Measurements from ENCODE around the gene SCN4B. TPM values are rescaled to one million over a fixed set of nuclear protein-coding genes. Genes with fewer than 3 reads are reported as not detected.

SCN4B gene
- total and polyA plus RNA-seq, 4 donors, result 0.05 to 0.67 (median 0.42) TPM; not detected in 1

DNA sequence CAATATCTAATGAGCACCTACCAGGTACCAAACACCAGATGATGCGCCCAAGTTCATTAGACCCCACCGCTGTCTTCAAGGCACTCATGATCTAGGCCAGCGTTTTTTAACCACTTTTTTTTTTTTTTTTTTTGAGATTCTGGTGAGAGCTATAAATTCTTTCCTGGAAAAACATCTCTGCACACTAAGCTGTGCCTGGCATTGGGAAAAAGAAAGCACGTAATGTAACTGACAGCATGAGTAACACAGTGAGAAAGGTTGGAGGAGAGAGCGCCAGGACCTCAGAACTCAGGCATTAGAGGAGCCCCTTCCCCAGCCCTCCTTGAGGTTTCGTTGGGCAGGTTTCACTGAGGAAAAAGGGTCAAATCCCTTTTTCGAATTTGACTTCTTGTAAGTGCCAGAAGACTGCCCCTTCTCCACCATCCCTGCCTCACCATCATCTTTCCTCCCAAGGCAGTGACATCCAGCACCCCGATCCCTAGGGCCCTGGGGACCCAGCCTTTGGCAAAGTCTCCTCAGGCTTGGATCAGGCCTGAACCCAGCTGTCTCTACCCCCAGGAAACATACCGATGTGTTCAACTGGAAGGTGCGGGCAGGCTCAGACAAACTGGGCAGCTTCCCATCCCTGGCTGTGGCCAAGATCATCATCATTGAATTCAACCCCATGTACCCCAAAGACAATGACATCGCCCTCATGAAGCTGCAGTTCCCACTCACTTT is 39.8 kb downstream of the SCN4B start:
- Histone ChIP-seq H3K4me1 (ENCODE audit: control insufficient read depth in 4 of 4, insufficient read depth in 4 of 4, low read length in 3 of 4) (no peaks in the 10 kb centered on the region), H3K9me3 (ENCODE audit: control insufficient read depth in 4 of 4, low read length in 3 of 4) (no peaks in the 10 kb centered on the region), H3K27ac (ENCODE audit: low read depth in 1 of 2, low read length in 2 of 2) (no peak overlapping the region), H3K9ac (ENCODE audit: low read depth in 1 of 2, low read length in 2 of 2) (no peak overlapping the region), H3K4me3 (ENCODE audit: low read depth in 1 of 3, low read length in 3 of 3) (no peak overlapping the region), H3K36me3 (ENCODE audit: control insufficient read depth in 4 of 4, insufficient read depth in 3 of 4, low read depth in 1 of 4, low read length in 3 of 4) (no peaks in the 10 kb centered on the region), H3K27me3 (ENCODE audit: control insufficient read depth in 4 of 4, insufficient read depth in 4 of 4, low read length in 3 of 4) (no peaks in the 10 kb centered on the region)
- 91% methylated on average over 11 of the region's 11 CpGs for WGBS
- no peak for TF ChIP-seq MAX (IDR thresholded peaks at IDR 0.05)
- TF ChIP-seq RAD21 (IDR thresholded peaks at IDR 0.05), result no peak
- TF ChIP-seq REST (IDR thresholded peaks at IDR 0.05), result no peak
- TF ChIP-seq HNF4G (IDR thresholded peaks at IDR 0.05), result no peak
- TF ChIP-seq ZBTB33 (IDR thresholded peaks at IDR 0.05), result no peak
- no peak for TF ChIP-seq GABPA (IDR thresholded peaks at IDR 0.05 in 1 of 2, conservative IDR thresholded peaks at IDR 0.05 in 1 of 2)
- no peak for TF ChIP-seq JUND (IDR thresholded peaks at IDR 0.05)
- no peak for TF ChIP-seq TAF1 (conservative IDR thresholded peaks at IDR 0.05)
- TF ChIP-seq HNF4A (conservative IDR thresholded peaks at IDR 0.05), result no peak
- no peak for TF ChIP-seq YY1 (IDR thresholded peaks at IDR 0.05)
- no peak for TF ChIP-seq SP1 (IDR thresholded peaks at IDR 0.05)
- TF ChIP-seq FOXA1 (IDR thresholded peaks at IDR 0.05), result no peak
- no peak for TF ChIP-seq NR2F2 (IDR thresholded peaks at IDR 0.05)
- no peak for TF ChIP-seq EGR1 (IDR thresholded peaks at IDR 0.05; ENCODE audit: low read depth in 2 of 2)
- TF ChIP-seq RXRA (IDR thresholded peaks at IDR 0.05), result no peak
- no peak for TF ChIP-seq ATF3 (IDR thresholded peaks at IDR 0.05)
- DNase-seq (ENCODE audit: low spot score), result no peak

DNA sequence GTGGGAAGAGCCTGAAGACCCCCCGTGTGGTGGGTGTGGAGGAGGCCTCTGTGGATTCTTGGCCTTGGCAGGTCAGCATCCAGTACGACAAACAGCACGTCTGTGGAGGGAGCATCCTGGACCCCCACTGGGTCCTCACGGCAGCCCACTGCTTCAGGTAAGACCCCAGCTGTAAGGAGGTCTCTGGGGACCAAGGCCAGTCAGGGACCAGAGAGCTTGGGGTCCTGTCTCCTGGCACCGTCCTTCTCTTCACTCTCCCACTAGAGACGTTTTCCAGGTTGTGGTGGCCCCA is 40.9 kb downstream of the SCN4B start:
- WGBS, result 86% methylated on average over 6 of the region's 6 CpGs
- Histone ChIP-seq H3K4me1 (ENCODE audit: control insufficient read depth in 4 of 4, insufficient read depth in 4 of 4, low read length in 3 of 4) (no peaks in the 10 kb centered on the region), H3K27me3 (ENCODE audit: control insufficient read depth in 4 of 4, insufficient read depth in 4 of 4, low read length in 3 of 4) (no peaks in the 10 kb centered on the region), H3K27ac (ENCODE audit: low read depth in 1 of 2, low read length in 2 of 2) (no peak overlapping the region), H3K36me3 (ENCODE audit: control insufficient read depth in 4 of 4, insufficient read depth in 3 of 4, low read depth in 1 of 4, low read length in 3 of 4) (no peaks in the 10 kb centered on the region), H3K9me3 (ENCODE audit: control insufficient read depth in 4 of 4, low read length in 3 of 4) (no peaks in the 10 kb centered on the region), H3K4me3 (ENCODE audit: low read depth in 1 of 3, low read length in 3 of 3) (no peak overlapping the region), H3K9ac (ENCODE audit: low read depth in 1 of 2, low read length in 2 of 2) (no peak overlapping the region)
- no peak for DNase-seq (ENCODE audit: low spot score)
- TF ChIP-seq FOXA1 (IDR thresholded peaks at IDR 0.05) (no peak), HNF4A (conservative IDR thresholded peaks at IDR 0.05) (no peak), HNF4G (IDR thresholded peaks at IDR 0.05) (no peak), ATF3 (IDR thresholded peaks at IDR 0.05) (no peak), ZBTB33 (IDR thresholded peaks at IDR 0.05) (no peak), FOXA2 (IDR thresholded peaks at IDR 0.05) (no peak)
